DOHH2 (cell line): Measurements from ENCODE around the gene DDX54.

ENCODE experiments used
- H3F3A ChIP-seq: fragments of 200-600 bp; sonication (generic), shearing (Covaris generic); 2 replicates; pipeline ENCODE4 v1.6.0; 2016; ENCODE audit warnings: antibody characterized with exemption, mild to moderate bottlenecking; ENCODE audit not compliant: control insufficient read depth, insufficient read depth
- H3K27ac ChIP-seq: fragments of 200-600 bp; sonication (generic); 2 replicates; pipeline ENCODE4 v1.5.1; 2014; ENCODE audit warnings: low read depth, mild to moderate bottlenecking, low read length, moderate library complexity
- H3K27me3 ChIP-seq: fragments of 200-600 bp; sonication (generic); 2 replicates; pipeline ENCODE4 v1.6.1; 2014; ENCODE audit warnings: mild to moderate bottlenecking, low read length, mixed read lengths; ENCODE audit not compliant: control insufficient read depth
- H3K36me3 ChIP-seq: fragments of 200-600 bp; sonication (generic); 2 replicates; pipeline ENCODE4 v1.6.1; 2014; ENCODE audit warnings: mild to moderate bottlenecking, low read length, moderate library complexity, mixed read lengths; ENCODE audit not compliant: control insufficient read depth
- H3K4me1 ChIP-seq: fragments of 200-600 bp; sonication (generic); 2 replicates; pipeline ENCODE4 v1.6.1; 2014; ENCODE audit warnings: mild to moderate bottlenecking, low read length, mixed read lengths; ENCODE audit not compliant: control insufficient read depth
- H3K4me2 ChIP-seq: fragments of 200-600 bp; sonication (generic); 2 replicates; pipeline ENCODE4 v1.6.0; 2014; ENCODE audit warnings: mild to moderate bottlenecking, low read length, moderate library complexity
- H3K4me3 ChIP-seq: fragments of 200-600 bp; sonication (generic); 2 replicates; pipeline ENCODE4 v1.5.1; 2014; ENCODE audit warnings: mild to moderate bottlenecking, low read length, mixed read lengths
- H3K79me2 ChIP-seq: fragments of 200-600 bp; sonication (generic); 2 replicates; pipeline ENCODE4 v1.6.1; 2014; ENCODE audit warnings: mild to moderate bottlenecking, low read length, mixed read lengths; ENCODE audit not compliant: control insufficient read depth
- H3K9me2 ChIP-seq: fragments of 200-600 bp; sonication (generic); replicated peaks from 2 replicates; pipeline ENCODE4 v1.6.1; 2014; ENCODE audit warnings: mild to moderate bottlenecking, low read length, mixed read lengths; ENCODE audit not compliant: control insufficient read depth
- H3K9me3 ChIP-seq: fragments of 200-600 bp; sonication (generic); 2 replicates; pipeline ENCODE4 v1.6.1; 2014; ENCODE audit warnings: antibody characterized with exemption, low read length, mixed read lengths; ENCODE audit not compliant: control insufficient read depth, insufficient read depth
- H4K20me1 ChIP-seq: fragments of 200-600 bp; sonication (generic); 2 replicates; pipeline ENCODE4 v1.6.0; 2014; ENCODE audit warnings: low read depth, mild to moderate bottlenecking, antibody characterized with exemption, low read length, moderate library complexity; ENCODE audit not compliant: control insufficient read depth, insufficient read depth
- CTCF ChIP-seq: fragments of 200-600 bp; sonication (generic); IDR thresholded peaks from one replicate; pipeline ENCODE4 v1.5.1; 2014; ENCODE audit warnings: antibody characterized with exemption, mild to moderate bottlenecking, low read depth, low read length; ENCODE audit not compliant: poor library complexity, severe bottlenecking
- EZH2phosphoT487 ChIP-seq: fragments of 200-600 bp; sonication (generic); IDR thresholded peaks from 2 replicates; pipeline ENCODE4 v1.6.1; 2017; ENCODE audit warnings: borderline replicate concordance, mild to moderate bottlenecking, antibody characterized with exemption, low read length, moderate library complexity, mixed read lengths

Gene DDX54

GRCh38 chr12:113191227-113191626 lies 5.9 kb upstream of the DDX54 start:
- no peaks in the 10 kb centered on the region for H3K9me2 ChIP-seq
- TF ChIP-seq EZH2phosphoT487: no peak
- no peak for TF ChIP-seq CTCF
- no peak overlapping the region for H3K4me2 ChIP-seq
- H3K4me3 ChIP-seq: no peak overlapping the region
- H3K27ac ChIP-seq: no peak overlapping the region
- peaks cover 30% of the 10 kb centered on the region for H3K4me1 ChIP-seq
- H3F3A ChIP-seq: peaks cover 9% of the 10 kb centered on the region
- H3K9me3 ChIP-seq: no peaks in the 10 kb centered on the region
- H4K20me1 ChIP-seq: no peaks in the 10 kb centered on the region
- H3K79me2 ChIP-seq: peaks cover 39% of the 10 kb centered on the region
- no peaks in the 10 kb centered on the region for H3K27me3 ChIP-seq
- peaks cover 59% of the 10 kb centered on the region for H3K36me3 ChIP-seq

- H3K9me3 ChIP-seq: no peaks in the 10 kb centered on the region
- TF ChIP-seq CTCF (no peak), EZH2phosphoT487 (no peak)
- peaks cover 9% of the 10 kb centered on the region for H3F3A ChIP-seq
- no peaks in the 10 kb centered on the region for H3K27me3 ChIP-seq
- H3K9me2 ChIP-seq: no peaks in the 10 kb centered on the region
- H3K4me3 ChIP-seq: no peak overlapping the region
- no peak overlapping the region for H3K4me2 ChIP-seq
- no peaks in the 10 kb centered on the region for H4K20me1 ChIP-seq
- H3K79me2 ChIP-seq: peaks cover 44% of the 10 kb centered on the region
- H3K4me1 ChIP-seq: peaks cover 32% of the 10 kb centered on the region
- peak overlapping the region; percentile 19; the same call in 1 of the 2 replicates for H3K27ac ChIP-seq
- H3K36me3 ChIP-seq: peaks cover 62% of the 10 kb centered on the region
These were observed 5.5 kb upstream of the DDX54 start for GRCh38 chr12:113190761-113191160.

GRCh38 chr12:113189361-113189760 lies 4.1 kb upstream of the DDX54 start:
- Histone ChIP-seq H3K4me1 (peaks cover 32% of the 10 kb centered on the region), H4K20me1 (no peaks in the 10 kb centered on the region), H3K9me3 (no peaks in the 10 kb centered on the region), H3K4me3 (no peak overlapping the region), H3K27ac (no peak overlapping the region), H3K9me2 (no peaks in the 10 kb centered on the region), H3K79me2 (peaks cover 55% of the 10 kb centered on the region), H3F3A (peaks cover 3% of the 10 kb centered on the region; the same call in 1 of the 2 replicates), H3K27me3 (no peaks in the 10 kb centered on the region), H3K36me3 (peaks cover 67% of the 10 kb centered on the region), H3K4me2 (no peak overlapping the region)
- TF ChIP-seq CTCF (no peak), EZH2phosphoT487 (no peak)
